Measurements from ENCODE around the gene SMIM31.

The SMIM31 gene

DNA sequence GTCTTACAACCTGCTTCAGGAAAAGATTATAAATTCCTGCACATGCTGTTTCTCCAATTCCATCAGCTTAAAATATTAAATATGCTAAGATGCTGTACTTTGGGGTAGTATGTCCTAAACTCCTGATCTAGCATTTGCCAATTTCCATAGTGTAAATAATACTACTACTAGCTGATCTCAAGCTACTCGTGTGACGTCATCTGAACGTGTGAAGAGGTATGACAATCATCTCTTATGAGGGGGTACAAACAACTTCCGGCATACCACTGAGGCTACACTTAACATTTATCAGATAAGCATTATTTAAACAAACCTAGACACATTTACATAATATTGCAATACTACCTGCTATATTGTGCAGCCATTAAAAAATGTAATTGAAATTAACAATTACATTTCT, 70.7 kb downstream of the SMIM31 start:
- TF ChIP-seq, protein P1, sequence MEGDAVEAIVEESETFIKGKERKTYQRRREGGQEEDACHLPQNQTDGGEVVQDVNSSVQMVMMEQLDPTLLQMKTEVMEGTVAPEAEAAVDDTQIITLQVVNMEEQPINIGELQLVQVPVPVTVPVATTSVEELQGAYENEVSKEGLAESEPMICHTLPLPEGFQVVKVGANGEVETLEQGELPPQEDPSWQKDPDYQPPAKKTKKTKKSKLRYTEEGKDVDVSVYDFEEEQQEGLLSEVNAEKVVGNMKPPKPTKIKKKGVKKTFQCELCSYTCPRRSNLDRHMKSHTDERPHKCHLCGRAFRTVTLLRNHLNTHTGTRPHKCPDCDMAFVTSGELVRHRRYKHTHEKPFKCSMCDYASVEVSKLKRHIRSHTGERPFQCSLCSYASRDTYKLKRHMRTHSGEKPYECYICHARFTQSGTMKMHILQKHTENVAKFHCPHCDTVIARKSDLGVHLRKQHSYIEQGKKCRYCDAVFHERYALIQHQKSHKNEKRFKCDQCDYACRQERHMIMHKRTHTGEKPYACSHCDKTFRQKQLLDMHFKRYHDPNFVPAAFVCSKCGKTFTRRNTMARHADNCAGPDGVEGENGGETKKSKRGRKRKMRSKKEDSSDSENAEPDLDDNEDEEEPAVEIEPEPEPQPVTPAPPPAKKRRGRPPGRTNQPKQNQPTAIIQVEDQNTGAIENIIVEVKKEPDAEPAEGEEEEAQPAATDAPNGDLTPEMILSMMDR (IDR thresholded peaks at IDR 0.05; ENCODE audit: control insufficient read depth, extremely low read depth, insufficient read depth), result no peak
- no peak for DNase-seq (ENCODE audit: low read depth)
- H3K4me3 ChIP-seq (ENCODE audit: low read depth, low read length), result no peak overlapping the region

DNA sequence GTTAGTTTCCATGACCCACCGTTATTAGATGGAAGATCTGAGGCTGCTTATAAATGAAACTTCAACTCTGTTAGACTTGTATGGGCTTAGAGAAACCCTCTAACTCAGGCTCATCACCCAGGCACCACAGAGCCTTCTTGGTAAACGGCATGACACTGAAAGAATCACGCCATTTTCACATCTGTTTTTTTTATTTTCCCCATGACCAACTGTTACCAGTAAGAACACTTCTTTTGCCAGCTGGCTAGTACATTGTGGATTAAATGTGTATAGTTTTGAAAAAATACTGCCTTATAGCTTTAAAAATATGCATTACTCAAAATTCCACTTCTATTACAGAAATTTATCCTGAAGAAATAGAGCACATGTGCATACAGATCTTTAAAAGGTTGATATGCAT, 75.0 kb downstream of the SMIM31 start:
- H3K4me3 ChIP-seq (ENCODE audit: low read depth, low read length), result no peak overlapping the region
- TF ChIP-seq, protein P1 (IDR thresholded peaks at IDR 0.05; ENCODE audit: control insufficient read depth, extremely low read depth, insufficient read depth), result no peak
- no peak for DNase-seq (ENCODE audit: low read depth)

DNA sequence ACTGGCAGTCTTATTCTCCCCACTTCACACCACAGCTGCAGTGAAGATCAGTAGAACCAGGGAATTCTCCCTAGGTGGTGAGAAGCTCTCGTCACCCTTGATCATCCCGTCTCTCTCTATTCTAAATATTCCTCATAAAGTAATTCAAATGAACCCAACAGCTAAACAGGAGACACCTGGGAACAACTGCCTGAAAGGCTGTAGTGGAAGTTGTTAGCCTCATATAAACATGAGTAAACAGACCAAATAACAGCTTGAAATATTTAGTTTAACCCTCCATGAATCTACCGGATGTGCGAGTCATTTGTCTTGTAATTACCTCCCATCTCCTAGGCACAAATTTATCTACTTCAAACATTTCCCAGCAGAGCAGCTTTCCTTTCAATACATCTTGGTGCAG, 92.6 kb downstream of the SMIM31 start:
- peak; percentile 10 for DNase-seq (ENCODE audit: low read depth)
- TF ChIP-seq, protein P1 (IDR thresholded peaks at IDR 0.05; ENCODE audit: control insufficient read depth, extremely low read depth, insufficient read depth), result no peak

DNA sequence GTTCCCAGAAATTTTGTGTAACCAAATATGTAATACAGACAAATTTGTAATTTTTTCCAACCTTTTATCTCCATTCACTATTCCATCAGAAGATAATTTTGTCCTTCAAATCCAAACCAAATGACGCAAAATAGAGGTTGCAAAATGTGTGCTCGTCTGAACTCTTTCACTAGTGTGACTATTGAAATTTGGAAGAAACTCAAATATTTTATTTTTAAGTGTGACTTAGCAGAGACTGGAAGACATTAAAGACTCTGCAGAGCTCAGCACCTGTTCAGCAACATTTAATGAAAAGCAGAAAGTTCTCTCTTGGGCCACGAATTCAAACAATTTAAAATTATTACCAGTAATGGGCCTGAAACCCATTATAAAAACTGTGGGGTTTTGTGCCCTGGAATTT, 93.1 kb downstream of the SMIM31 start:
- H3K4me3 ChIP-seq (ENCODE audit: low read depth, low read length), result no peak overlapping the region
- no peak for DNase-seq (ENCODE audit: low read depth)
- TF ChIP-seq, protein P1 (IDR thresholded peaks at IDR 0.05; ENCODE audit: control insufficient read depth, extremely low read depth, insufficient read depth), result no peak

More for the DNA sequence above, 92.6 kb downstream of the SMIM31 start:
- H3K4me3 ChIP-seq (ENCODE audit: low read depth, low read length), result no peak overlapping the region

DNA sequence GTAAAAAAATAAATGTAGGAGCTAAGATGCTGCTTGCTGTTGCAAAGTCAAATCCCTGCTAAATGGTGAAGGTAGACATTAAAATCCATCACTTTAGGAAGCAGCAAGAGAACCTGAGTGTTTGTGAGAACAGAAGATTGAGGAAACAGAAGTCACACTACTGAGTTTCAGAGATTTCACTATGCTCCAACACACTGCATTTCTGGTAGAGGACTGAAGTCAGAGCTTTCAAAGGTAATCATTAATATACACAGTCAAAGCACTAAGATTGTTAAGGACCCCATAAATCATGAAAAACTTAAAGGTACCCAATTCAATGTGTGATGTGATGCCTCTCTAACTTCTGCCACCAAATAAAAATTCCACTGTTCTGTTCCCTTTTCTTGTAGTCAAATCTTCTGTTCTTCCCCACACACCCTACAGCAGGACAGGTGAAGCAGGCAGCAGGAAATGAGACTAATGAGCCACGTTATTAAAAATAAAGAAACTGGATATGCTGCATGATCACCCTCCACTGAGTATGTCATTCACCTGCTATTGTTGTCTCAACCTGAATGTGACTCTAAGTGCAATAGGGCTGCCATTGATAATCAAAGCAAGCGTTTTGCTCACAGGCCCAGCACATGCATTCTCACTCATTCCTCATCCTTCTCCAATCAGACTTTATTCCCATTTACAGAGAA, 94.2 kb downstream of the SMIM31 start:
- TF ChIP-seq, protein P1 (IDR thresholded peaks at IDR 0.05; ENCODE audit: control insufficient read depth, extremely low read depth, insufficient read depth), result no peak
- no peak overlapping the region for H3K4me3 ChIP-seq (ENCODE audit: low read depth, low read length)
- no peak for DNase-seq (ENCODE audit: low read depth)
